GM19372 (cell line): ENCODE results near the gene RABGGTB.
"Not testable (repeated sequence)": the region's sequence is repeated elsewhere in the genome, so short reads cannot be mapped to it uniquely, and the experiment has no call there.

Experiments used
- ATAC-seq: cut with Tn5 transposase; IDR thresholded peaks from one replicate; pipeline ENCODE4 v1.9.1; 2021; ENCODE audit warnings: mild to moderate bottlenecking, low read depth, moderate library complexity; ENCODE audit not compliant: unreplicated experiment

Gene RABGGTB

DNA sequence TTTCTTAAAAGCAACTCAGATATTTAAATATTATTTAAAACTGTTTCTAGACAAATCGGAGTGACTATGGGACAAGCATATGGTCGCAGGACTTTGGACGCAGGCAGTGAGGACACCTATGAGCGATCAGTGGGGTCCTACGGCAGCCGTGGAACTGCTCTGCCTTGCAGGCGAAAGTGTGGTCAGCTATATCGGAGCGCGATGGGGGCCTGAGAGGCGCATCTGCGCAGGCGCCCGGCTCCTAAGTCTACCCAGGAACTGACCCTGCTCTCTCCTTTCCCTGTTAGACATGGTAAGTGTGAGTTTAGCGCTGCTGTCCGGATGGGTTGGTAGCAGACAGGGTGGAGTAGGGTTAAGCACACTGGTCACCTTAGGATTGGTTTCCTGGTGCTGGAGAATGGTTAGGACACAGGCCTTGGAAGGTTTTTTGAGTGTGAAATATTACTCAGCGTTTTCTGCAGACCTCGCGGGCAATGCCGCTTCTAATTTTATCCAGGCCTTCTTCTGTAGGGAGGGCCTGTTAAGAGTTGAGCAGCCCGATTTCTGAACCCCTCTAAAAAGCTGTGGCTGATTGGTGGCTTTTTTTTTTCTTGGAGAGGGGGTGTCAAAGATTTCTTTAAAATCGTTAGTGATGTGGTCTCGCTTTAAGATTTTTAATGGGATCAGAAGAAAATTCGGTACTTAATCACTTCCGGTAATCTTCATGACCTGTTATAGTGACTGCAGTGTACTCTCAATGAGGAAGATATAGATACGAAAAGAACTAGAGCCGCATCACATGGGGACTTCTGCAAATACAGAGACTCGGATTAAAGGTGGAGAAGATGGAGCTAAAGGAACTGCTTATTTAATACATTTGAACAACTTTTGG lies at the start of gene RABGGTB:
TSS of gene RABGGTB (plus strand) at position 274 of the 871 bp plus-strand sequence. CDS start at position 290, 16 bp downstream.
- peak; percentile 60 for ATAC-seq

DNA sequence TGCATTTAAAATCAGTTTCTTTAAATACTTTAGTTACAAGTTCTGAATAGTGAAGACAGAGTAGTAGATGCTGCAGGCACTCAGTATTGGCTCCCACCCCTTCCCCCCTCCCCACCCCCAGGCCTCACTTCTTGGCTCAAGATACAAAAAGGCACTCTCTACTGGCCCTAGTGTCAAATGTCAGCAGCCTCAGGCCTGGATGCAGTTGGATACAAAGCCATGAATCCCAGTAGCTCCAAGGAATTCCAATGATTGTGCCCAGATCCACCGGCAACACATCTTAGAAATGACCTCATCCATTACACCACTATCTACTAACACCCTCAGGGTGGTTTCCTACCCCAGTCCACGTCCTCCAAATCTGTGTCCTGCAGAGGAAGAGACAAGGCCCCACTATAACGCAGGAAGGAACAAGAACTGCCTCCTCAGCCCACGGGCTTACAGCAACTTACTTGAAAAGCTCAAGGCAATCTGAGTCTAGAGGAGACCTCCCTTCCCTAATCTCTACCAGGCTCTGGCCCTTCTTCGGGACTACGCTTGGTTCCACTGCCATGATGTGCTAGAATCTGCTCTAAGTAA lies 43.9 kb upstream of the RABGGTB start:
- no peak for ATAC-seq

- ATAC-seq, result peak; percentile 53
Measured at GRCh38 chr1:75745276-75745675, 40.8 kb upstream of the RABGGTB start.

- ATAC-seq, result not testable (repeated sequence)
Measured at GRCh38 chr1:75757210-75757609, 28.8 kb upstream of the RABGGTB start.

GRCh38 chr1:75758543-75758942 lies 27.5 kb upstream of the RABGGTB start:
- ATAC-seq, result not testable (repeated sequence)

GRCh38 chr1:75764057-75764655 lies 21.9 kb upstream of the RABGGTB start:
- no peak for ATAC-seq

DNA sequence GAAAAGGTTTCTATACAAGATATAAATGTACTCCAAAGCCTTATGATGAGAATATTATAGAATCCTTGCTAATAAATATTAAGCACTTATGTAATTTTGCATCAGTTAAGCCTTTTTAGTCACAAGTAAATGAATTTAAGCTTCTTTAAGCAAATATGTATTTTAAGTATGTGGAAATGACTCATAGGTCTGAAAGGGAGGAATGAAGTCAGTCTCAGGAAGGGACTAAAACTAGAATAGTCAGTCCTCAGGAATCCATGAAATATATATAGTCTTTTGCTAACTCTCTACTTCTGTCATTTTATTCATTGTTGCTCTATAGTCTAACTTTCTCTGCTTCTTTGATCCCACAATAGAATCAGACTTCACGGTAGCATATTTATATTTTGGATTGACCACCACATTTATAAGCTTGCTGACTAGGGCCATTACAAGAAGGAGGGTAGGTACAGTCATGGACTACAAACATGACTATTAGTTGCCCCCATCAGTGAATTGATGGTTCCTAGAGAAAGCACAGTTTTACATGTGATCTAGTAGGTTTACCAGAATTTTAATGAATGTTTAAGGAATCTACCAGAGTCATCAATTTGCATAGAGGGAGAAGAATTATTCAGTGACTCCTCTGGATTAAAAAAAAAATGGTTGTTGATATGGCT lies 20.2 kb upstream of the RABGGTB start:
- no peak for ATAC-seq

DNA sequence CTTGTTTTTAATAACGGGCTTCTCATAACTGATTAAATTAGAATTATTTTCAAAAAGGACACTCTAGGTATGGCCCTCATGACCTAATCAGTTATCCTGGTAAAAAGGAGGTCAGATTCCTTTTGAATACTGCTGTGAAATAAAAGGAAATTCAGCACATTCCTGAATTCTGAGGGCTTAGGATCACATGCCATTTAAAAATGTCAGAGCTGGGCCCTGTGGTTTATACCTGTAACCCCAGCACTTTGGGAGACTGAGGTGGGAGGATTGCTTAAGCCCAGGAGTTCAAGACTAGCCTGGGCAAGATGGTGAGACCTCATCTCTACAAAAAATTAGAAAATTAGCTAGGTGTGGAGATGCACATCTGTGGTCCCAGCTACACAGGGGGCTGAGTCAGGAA lies 18.0 kb upstream of the RABGGTB start:
- no peak for ATAC-seq

DNA sequence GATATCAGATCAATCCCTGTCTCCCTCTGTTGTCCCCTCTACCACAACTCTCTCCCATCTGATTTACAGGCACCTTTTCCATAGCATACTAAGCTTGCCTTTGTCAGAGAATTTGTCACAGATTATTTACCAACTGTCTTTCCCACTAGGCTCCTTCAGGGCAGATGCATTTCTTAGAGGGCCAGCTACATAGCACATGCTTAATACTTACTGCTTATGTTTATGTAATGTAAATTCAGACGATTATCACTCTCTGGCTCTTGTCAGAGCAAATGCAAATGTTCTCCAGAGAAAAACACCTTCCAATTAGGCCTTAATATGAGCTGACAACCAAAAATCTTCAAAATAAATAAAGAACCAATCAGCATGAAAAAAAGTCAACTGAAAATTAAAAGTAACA lies 15.3 kb upstream of the RABGGTB start:
- ATAC-seq, result no peak

GRCh38 chr1:75771978-75772377 lies 14.1 kb upstream of the RABGGTB start:
- ATAC-seq, result no peak

GRCh38 chr1:75777812-75778211 lies 8.2 kb upstream of the RABGGTB start:
- not testable (repeated sequence) for ATAC-seq

- ATAC-seq, result not testable (repeated sequence)
Measured at GRCh38 chr1:75778694-75779093, 7.4 kb upstream of the RABGGTB start.

DNA sequence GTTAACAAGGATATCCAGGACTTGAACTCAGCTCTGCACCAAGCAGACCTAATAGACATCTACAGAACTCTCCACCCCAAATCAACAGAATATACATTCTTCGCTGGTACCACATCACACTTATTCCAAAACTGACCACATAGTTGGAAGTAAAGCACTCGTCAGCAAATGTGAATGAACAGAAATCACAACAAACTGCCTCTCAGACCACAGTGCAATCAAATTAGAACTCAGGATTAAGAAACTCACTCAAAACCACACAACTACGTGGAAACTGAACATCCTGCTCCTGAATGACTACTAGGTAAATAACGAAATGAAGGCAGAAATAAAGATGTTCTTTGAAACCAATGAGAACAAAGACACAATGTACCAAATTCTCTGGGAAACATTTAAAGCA lies 5.9 kb upstream of the RABGGTB start:
- ATAC-seq, result not testable (repeated sequence)

DNA sequence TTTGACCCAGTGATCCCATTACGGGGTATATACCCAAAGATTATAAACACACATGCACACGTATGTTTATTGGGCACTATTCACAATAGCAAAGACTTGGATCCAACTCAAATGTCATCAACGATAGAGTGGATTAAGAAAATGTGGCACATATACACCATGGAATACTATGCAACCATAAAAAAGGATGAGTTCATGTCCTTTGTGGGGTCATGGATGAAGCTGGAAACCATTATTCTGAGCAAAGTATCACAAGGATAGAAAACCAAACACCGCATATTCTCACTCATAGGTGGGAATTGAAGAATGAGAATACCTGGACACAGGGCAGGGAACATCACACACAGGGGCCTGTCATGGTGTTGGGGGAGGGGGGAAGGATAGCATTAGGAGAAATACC lies 2.1 kb upstream of the RABGGTB start:
- not testable (repeated sequence) for ATAC-seq

DNA sequence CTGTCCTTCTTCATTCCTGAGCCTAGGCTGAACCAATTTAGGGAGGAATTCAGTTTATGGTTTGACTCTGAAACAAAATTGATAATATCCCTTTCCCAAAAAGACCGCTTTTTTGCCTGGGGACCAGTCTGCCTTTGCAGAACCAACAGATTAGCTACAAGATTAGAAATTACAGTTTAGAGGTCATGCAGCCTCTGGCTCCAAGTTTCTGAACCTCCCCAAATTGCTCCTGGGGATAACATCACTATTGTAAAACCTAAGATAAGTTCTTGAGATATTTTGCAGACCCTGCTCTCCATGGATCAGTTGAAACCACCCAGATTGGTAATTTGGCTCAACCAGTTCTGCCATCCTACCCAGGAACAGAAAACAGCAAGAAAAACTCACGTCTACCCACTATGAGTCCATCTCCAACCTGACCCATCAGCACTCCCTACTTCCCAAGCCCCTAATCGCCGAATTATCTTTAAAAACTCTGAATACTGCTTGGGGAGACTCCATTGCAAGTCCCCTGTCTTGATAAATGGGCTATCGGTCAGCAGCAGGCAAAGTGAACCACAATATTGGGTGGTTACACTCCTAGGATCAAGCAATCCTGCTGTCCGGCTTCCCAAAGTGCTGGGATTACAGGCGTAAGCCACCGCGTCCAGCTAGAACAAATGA lies 605 bp upstream of the RABGGTB start:
- ATAC-seq, result peak; percentile 9

GRCh38 chr1:75786901-75787493 lies 941 bp downstream of the RABGGTB start:
- no peak for ATAC-seq

GRCh38 chr1:75787524-75787923 lies 1.5 kb downstream of the RABGGTB start:
- no peak for ATAC-seq

DNA sequence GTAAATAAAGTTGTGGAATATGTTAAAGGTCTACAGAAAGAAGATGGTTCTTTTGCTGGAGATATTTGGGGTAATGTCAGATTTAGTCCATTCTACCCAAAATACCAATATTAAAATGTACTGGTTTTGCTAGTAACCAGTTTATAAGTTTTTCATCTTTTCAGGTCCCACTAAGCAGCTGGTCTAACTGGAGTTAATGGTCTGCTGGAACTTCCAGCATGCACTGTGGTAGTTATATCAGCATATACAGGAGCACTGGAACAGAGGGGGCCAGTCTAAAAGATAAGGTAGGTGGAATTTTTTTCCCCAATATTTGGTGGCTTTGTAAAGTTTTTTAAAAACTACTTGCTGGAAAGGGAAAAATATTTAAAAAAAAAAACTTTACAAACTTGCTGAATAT lies 3.9 kb downstream of the RABGGTB start:
- ATAC-seq, result no peak

DNA sequence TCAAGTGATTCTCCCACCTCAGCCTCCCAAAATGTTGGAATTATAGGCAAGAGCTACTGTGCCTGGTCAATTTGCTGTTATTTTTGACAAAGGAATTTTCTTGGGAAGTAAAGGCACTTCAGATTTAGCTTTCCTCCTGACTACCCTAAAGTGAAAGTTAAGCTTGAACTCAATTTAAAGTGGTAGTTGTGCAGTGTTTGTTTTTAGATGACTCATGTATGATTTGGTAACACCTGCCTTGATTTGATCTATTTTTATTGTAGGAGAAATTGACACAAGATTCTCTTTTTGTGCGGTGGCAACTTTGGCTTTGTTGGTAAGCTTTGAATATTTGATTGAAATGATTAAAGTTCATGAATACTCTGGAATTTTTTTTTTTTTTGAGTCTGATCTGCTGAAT lies 5.0 kb downstream of the RABGGTB start:
- no peak for ATAC-seq

GRCh38 chr1:75792091-75792490 lies 6.0 kb downstream of the RABGGTB start:
- no peak for ATAC-seq
